Keratinocyte (primary cell): Measurements from ENCODE around the gene TSC1. TPM values are rescaled to one million over a fixed set of nuclear protein-coding genes. Genes with fewer than 3 reads are reported as not detected.
A peak's percentile ranks its signal among the peaks of the same experiment; 100 is the strongest.

Experiments
- DNase-seq: peaks from one replicate; pipeline ENCODE4 v3.0.0-alpha.2; 2011; ENCODE audit warnings: low read depth, missing footprints, low spot score
- FAIRE-seq: peaks from 2 replicates; lab custom pipeline; 2011; peaks lifted over from hg19 to GRCh38; lab: Jason Lieb, UNC
- H2AFZ ChIP-seq: 2 replicates; pipeline ENCODE4 v1.6.0; 2012; ENCODE audit warnings: low read length, control low read depth, inconsistent platforms; ENCODE audit not compliant: control insufficient read depth
- H3K27ac ChIP-seq: 2 replicates; pipeline ENCODE4 v1.5.1; 2011; ENCODE audit warnings: low read length; ENCODE audit not compliant: control insufficient read depth, insufficient read depth
- H3K27me3 ChIP-seq: 3 replicates; pipeline ENCODE4 v1.6.0; 2011; ENCODE audit warnings: low read length; ENCODE audit not compliant: control insufficient read depth, insufficient read depth; ENCODE audit errors: extremely low read depth
- H3K36me3 ChIP-seq, 2 experiments: 2 replicates in 1 of 2; 3 replicates in 1 of 2; pipeline ENCODE4 v1.5.1; 2011; ENCODE audit warnings: low read length in 2 of 2, mild to moderate bottlenecking in 1 of 2; ENCODE audit not compliant: control insufficient read depth in 2 of 2, insufficient read depth in 2 of 2; ENCODE audit errors: extremely low read depth in 1 of 2
- H3K4me1 ChIP-seq: 3 replicates; pipeline ENCODE4 v1.5.1; 2011; ENCODE audit warnings: low read length; ENCODE audit not compliant: control insufficient read depth, insufficient read depth; ENCODE audit errors: extremely low read depth
- H3K4me2 ChIP-seq: 3 replicates; pipeline ENCODE4 v1.6.0; 2011; ENCODE audit warnings: low read depth, low read length; ENCODE audit not compliant: control insufficient read depth, insufficient read depth; ENCODE audit errors: extremely low read depth
- H3K4me3 ChIP-seq, 3 experiments: fragments of 200-600 bp in 1 of 3; sonication (generic) in 1 of 3; 2 replicates in 2 of 3; 3 replicates in 1 of 3; pipeline ENCODE4 v1.5.1; 2011 to 2016; ENCODE audit warnings: low read length in 3 of 3, mild to moderate bottlenecking in 3 of 3, control low read depth in 2 of 3, inconsistent platforms in 1 of 3, low read depth in 1 of 3, mixed read lengths in 1 of 3, mixed run types in 1 of 3, moderate library complexity in 1 of 3; ENCODE audit not compliant: control insufficient read depth in 2 of 3, insufficient read depth in 2 of 3; ENCODE audit errors: extremely low read depth in 1 of 3
- H3K79me2 ChIP-seq: 2 replicates; pipeline ENCODE4 v1.6.0; 2012; ENCODE audit warnings: low read length; ENCODE audit not compliant: control insufficient read depth, insufficient read depth
- H3K9ac ChIP-seq: 3 replicates; pipeline ENCODE4 v1.6.0; 2011; ENCODE audit warnings: low read length; ENCODE audit not compliant: control insufficient read depth, insufficient read depth; ENCODE audit errors: extremely low read depth
- H3K9me1 ChIP-seq: 3 replicates; pipeline ENCODE4 v1.6.0; 2011; ENCODE audit warnings: low read length; ENCODE audit not compliant: control insufficient read depth, insufficient read depth; ENCODE audit errors: extremely low read depth
- H3K9me3 ChIP-seq: 2 replicates; pipeline ENCODE4 v1.5.1; 2012; ENCODE audit warnings: low read depth, low read length; ENCODE audit not compliant: control insufficient read depth
- H4K20me1 ChIP-seq: 3 replicates; pipeline ENCODE4 v1.6.0; 2011; ENCODE audit warnings: low read length; ENCODE audit not compliant: control insufficient read depth, insufficient read depth; ENCODE audit errors: extremely low read depth
- EZH2 ChIP-seq: IDR thresholded peaks from one replicate; pipeline ENCODE4 v1.6.1; 2012; ENCODE audit warnings: inconsistent platforms, mild to moderate bottlenecking, low read length, moderate library complexity
- dilution Hi-C: fragments of 300-500 bp; cut with MboI; formaldehyde crosslinking; loops from one replicate; pipeline ENCODE4 v1.7.0; 2020; ENCODE audit warnings: low sequenced_read_pairs; ENCODE audit not compliant: extremely low pct_ligation_motif_present
- polyA plus RNA-seq, 5 experiments: library from polyadenylated mRNA; depleted of rRNA in 3 of 5; stranded (reverse) in 3 of 5; stranded (forward) in 1 of 5; unstranded in 1 of 5; fragments of >200 nt; gene quantifications; 1 replicate in 1 of 5; 2 replicates in 3 of 5; 3 replicates in 1 of 5; pipeline versions ENCODE4 v1.2.1 to v1.2.3, GENCODE V29; 2011 to 2012; ENCODE audit warnings: missing spikeins in 2 of 5, low read depth in 1 of 5, low replicate concordance in 1 of 5
- TF ChIP-seq, protein P1 (sequence below), 3 experiments: IDR thresholded peaks in 1 of 3; conservative IDR thresholded peaks in 1 of 3; optimal IDR thresholded peaks in 1 of 3; 2 replicates in 2 of 3; 3 replicates in 1 of 3; pipeline versions ENCODE3 to v1.5.1; 2011; ENCODE audit warnings: low read length in 3 of 3, mild to moderate bottlenecking in 3 of 3, moderate library complexity in 2 of 3, control low read depth in 1 of 3, inconsistent platforms in 1 of 3; ENCODE audit not compliant: insufficient read depth in 2 of 3; ENCODE audit errors: extremely low read depth in 1 of 3

Gene TSC1
- polyA plus RNA-seq, 1 donor (not counting 4 experiments of a cell fraction or from before 2014, with no cell fraction given) = 26.1 TPM

DNA sequence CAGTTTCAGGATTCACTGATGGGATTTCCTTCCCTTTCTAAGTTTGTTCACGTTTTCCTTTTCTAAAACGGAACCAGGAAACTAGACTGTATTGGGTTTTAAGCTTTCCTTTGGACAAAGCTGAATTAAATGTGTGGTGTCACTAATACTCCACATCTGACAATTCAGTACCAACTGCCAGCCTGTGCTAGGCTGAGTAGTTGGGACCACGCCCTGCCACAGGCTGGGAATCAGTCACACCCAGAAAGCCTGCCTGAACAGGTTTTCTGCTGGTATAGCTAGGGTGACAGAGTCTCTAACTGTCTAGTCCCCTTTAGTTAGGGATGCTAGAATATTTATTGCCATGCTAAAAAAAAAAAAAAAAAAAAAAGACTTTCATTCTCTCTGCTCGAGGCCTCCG lies 50.1 kb downstream of the TSC1 start:
- DNase-seq = no peak
- dilution Hi-C loops = no loop called here

DNA sequence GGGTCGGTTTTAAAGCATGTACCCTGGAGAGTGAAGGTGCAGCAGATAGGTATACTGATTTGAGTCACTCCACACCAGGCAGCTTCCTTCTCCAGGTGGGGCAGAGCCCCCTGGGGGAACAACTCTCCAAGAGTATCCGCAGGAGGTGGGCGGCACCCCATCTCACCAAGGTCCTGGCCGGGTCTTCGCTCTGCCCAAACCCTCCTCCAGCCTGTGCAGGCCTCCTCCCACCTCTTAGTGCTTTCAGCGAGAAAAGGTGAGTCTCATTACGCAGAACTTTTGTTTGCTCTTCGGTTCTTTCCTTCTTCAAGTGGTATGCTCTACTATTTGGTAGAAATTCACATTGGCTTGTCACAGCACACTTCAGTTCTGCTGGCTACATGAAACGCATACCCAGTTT lies 52.0 kb downstream of the TSC1 start:
- H3K4me2 ChIP-seq = no peak overlapping the region
- no peak overlapping the region for H3K27ac ChIP-seq
- H3K27me3 ChIP-seq = no peaks in the 10 kb centered on the region
- no peak overlapping the region for H2AFZ ChIP-seq
- dilution Hi-C loops = no loop called here
- FAIRE-seq (no peak), DNase-seq (no peak)
- H3K9me3 ChIP-seq = no peaks in the 10 kb centered on the region
- TF ChIP-seq, protein P1, sequence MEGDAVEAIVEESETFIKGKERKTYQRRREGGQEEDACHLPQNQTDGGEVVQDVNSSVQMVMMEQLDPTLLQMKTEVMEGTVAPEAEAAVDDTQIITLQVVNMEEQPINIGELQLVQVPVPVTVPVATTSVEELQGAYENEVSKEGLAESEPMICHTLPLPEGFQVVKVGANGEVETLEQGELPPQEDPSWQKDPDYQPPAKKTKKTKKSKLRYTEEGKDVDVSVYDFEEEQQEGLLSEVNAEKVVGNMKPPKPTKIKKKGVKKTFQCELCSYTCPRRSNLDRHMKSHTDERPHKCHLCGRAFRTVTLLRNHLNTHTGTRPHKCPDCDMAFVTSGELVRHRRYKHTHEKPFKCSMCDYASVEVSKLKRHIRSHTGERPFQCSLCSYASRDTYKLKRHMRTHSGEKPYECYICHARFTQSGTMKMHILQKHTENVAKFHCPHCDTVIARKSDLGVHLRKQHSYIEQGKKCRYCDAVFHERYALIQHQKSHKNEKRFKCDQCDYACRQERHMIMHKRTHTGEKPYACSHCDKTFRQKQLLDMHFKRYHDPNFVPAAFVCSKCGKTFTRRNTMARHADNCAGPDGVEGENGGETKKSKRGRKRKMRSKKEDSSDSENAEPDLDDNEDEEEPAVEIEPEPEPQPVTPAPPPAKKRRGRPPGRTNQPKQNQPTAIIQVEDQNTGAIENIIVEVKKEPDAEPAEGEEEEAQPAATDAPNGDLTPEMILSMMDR (optimal IDR thresholded peaks at IDR 0.05 in 1 of 3, IDR thresholded peaks at IDR 0.05 in 1 of 3, conservative IDR thresholded peaks at IDR 0.05 in 1 of 3; ENCODE audit: extremely low read depth in 1 of 3, insufficient read depth in 2 of 3, low read length in 3 of 3) = no peak
- no peak for TF ChIP-seq EZH2
- H3K9ac ChIP-seq = no peak overlapping the region
- no peak overlapping the region for H3K4me3 ChIP-seq
- no peaks in the 10 kb centered on the region for H3K79me2 ChIP-seq
- H3K4me1 ChIP-seq = peaks cover 16% of the 10 kb centered on the region
- H4K20me1 ChIP-seq = no peaks in the 10 kb centered on the region
- H3K36me3 ChIP-seq = peaks cover 21 to 25% of the 10 kb centered on the region in 2 experiments
- H3K9me1 ChIP-seq = peaks cover 3% of the 10 kb centered on the region

More for the DNA sequence above, 50.1 kb downstream of the TSC1 start:
- Histone ChIP-seq H3K4me1 (peaks cover 16% of the 10 kb centered on the region), H3K9ac (no peak overlapping the region), H3K27ac (no peak overlapping the region), H2AFZ (no peak overlapping the region), H3K9me1 (peaks cover 3% of the 10 kb centered on the region), H3K79me2 (no peaks in the 10 kb centered on the region), H4K20me1 (no peaks in the 10 kb centered on the region), H3K27me3 (no peaks in the 10 kb centered on the region), H3K4me2 (peak overlapping the region; percentile 37), H3K4me3 (no peak overlapping the region), H3K9me3 (no peaks in the 10 kb centered on the region), H3K36me3 (peaks cover 26 to 37% of the 10 kb centered on the region in 2 experiments)
- no peak for TF ChIP-seq EZH2
- TF ChIP-seq, protein P1 (optimal IDR thresholded peaks at IDR 0.05 in 1 of 3, IDR thresholded peaks at IDR 0.05 in 1 of 3, conservative IDR thresholded peaks at IDR 0.05 in 1 of 3; ENCODE audit: extremely low read depth in 1 of 3, insufficient read depth in 2 of 3, low read length in 3 of 3) = no peak
- FAIRE-seq = peak; percentile 86
